Stimulated activated CD8-positive, alpha-beta memory T cell treated with anti-CD3 and anti-CD28 coated beads, Interleukin-7, amount 100 ng/mL, for 4 hours (primary cell): Measurements from ENCODE around the gene GPC1.

Experiments used
- DNase-seq, 2 donors: peaks; one replicate each; pipeline ENCODE4 v3.0.0-alpha.2; 2020; ENCODE audit warnings: low read depth in 2 of 2

The GPC1 gene

GRCh38 chr2:240456447-240457222 is 21.2 kb downstream of the GPC1 start:
- DNase-seq, result no peak

GRCh38 chr2:240457223-240458043 is 22.0 kb downstream of the GPC1 start:
- no peak for DNase-seq

GRCh38 chr2:240458044-240458899 is 22.8 kb downstream of the GPC1 start:
- no peak for DNase-seq

GRCh38 chr2:240458900-240459391 is 23.5 kb downstream of the GPC1 start:
- no peak for DNase-seq

GRCh38 chr2:240459401-240460252 is 24.2 kb downstream of the GPC1 start:
- DNase-seq, result no peak

- no peak for DNase-seq
Observed at GRCh38 chr2:240460253-240460711, 24.8 kb downstream of the GPC1 start.

- no peak for DNase-seq
Observed at GRCh38 chr2:240460781-240461431, 25.4 kb downstream of the GPC1 start.

GRCh38 chr2:240461471-240462072 is 26.1 kb downstream of the GPC1 start:
- DNase-seq, result no peak

GRCh38 chr2:240462073-240462706 is 26.7 kb downstream of the GPC1 start:
- no peak for DNase-seq

- DNase-seq, result no peak
Observed at GRCh38 chr2:240462707-240463273, 27.3 kb downstream of the GPC1 start.

GRCh38 chr2:240463274-240463865 is 27.9 kb downstream of the GPC1 start:
- DNase-seq, result no peak

GRCh38 chr2:240463866-240464481 is 28.5 kb downstream of the GPC1 start:
- no peak for DNase-seq

GRCh38 chr2:240464514-240465241 is 29.2 kb downstream of the GPC1 start:
- no peak for DNase-seq

- DNase-seq, result no peak
Observed at GRCh38 chr2:240465268-240465764, 29.9 kb downstream of the GPC1 start.

- no peak for DNase-seq
Observed at GRCh38 chr2:240465765-240466578, 30.5 kb downstream of the GPC1 start.

GRCh38 chr2:240466579-240467148 is 31.2 kb downstream of the GPC1 start:
- no peak for DNase-seq
